Endodermal cell (in vitro differentiated cells): Measurements from ENCODE around the gene NUDT9. TPM values are rescaled to one million over a fixed set of nuclear protein-coding genes. Genes with fewer than 3 reads are reported as not detected.
"Not testable (repeated sequence)": the region's sequence is repeated elsewhere in the genome, so short reads cannot be mapped to it uniquely, and the experiment has no call there.

Experiments
- DNase-seq: peaks from one replicate; pipeline ENCODE4 v3.0.0-alpha.2; 2017
- H3K27ac ChIP-seq: 2 replicates; pipeline ENCODE4 v1.5.1; 2013; ENCODE audit warnings: mild to moderate bottlenecking, low read depth, low read length, moderate library complexity
- H3K27me3 ChIP-seq: 2 replicates; pipeline ENCODE4 v1.6.1; 2013; ENCODE audit warnings: mild to moderate bottlenecking, low read length, moderate library complexity; ENCODE audit not compliant: insufficient read depth, control insufficient read depth, poor library complexity, severe bottlenecking
- H3K36me3 ChIP-seq: 2 replicates; pipeline ENCODE4 v1.7.0; 2013; ENCODE audit warnings: mild to moderate bottlenecking, low read length, moderate library complexity; ENCODE audit not compliant: control insufficient read depth, insufficient read depth
- H3K4me1 ChIP-seq: one replicate; pipeline ENCODE4 v1.7.0; 2013; ENCODE audit warnings: low read length; ENCODE audit not compliant: control insufficient read depth, insufficient read depth
- H3K4me3 ChIP-seq: 2 replicates; pipeline ENCODE4 v1.5.1; 2013; ENCODE audit warnings: mild to moderate bottlenecking, low read length, moderate library complexity
- H3K9ac ChIP-seq: 2 replicates; pipeline ENCODE4 v1.6.1; 2013; ENCODE audit warnings: mild to moderate bottlenecking, low read length, moderate library complexity; ENCODE audit not compliant: poor library complexity, severe bottlenecking; ENCODE audit errors: extremely low read depth
- H3K9me3 ChIP-seq: 2 replicates; pipeline ENCODE4 v1.6.1; 2013; ENCODE audit warnings: mild to moderate bottlenecking, low read length, moderate library complexity; ENCODE audit not compliant: control insufficient read depth
- H3K27ac Mint-ChIP-seq: 2 replicates; pipeline ENCODE4 v1.8.0; 2020; ENCODE audit warnings: mixed read lengths
- H3K27me3 Mint-ChIP-seq: 2 replicates; pipeline ENCODE4 v1.8.0; 2021; ENCODE audit warnings: mild to moderate bottlenecking, mixed read lengths; ENCODE audit not compliant: insufficient read depth
- H3K36me3 Mint-ChIP-seq: 2 replicates; pipeline ENCODE4 v1.8.0; 2020; ENCODE audit warnings: low read depth, mixed read lengths
- H3K4me1 Mint-ChIP-seq: 2 replicates; pipeline ENCODE4 v1.8.0; 2020; ENCODE audit warnings: mixed read lengths
- H3K4me3 Mint-ChIP-seq: 2 replicates; pipeline ENCODE4 v1.8.0; 2020; ENCODE audit warnings: mild to moderate bottlenecking, moderate library complexity, mixed read lengths
- H3K9me3 Mint-ChIP-seq: 2 replicates; pipeline ENCODE4 v1.8.0; 2020; ENCODE audit warnings: mild to moderate bottlenecking, mixed read lengths
- WGBS, 2 experiments: methylation state at CpG; one replicate each; pipeline versions ENCODE4 v1.1.5 to v1.1.7; 2013; ENCODE audit warnings: missing lambda C conversion rate in 2 of 2, mixed read lengths in 1 of 2; ENCODE audit not compliant: insufficient coverage in 1 of 2, insufficient read length in 1 of 2; 5-methylcytosine and 5-hydroxymethylcytosine counted together
- total RNA-seq, 2 donors: library from RNA; stranded (reverse); fragmentation: NEBNext Ultra II Directional in 1 of 2; extraction: Animal tissue kit (Norgen Biotek cat#: 25700) in 1 of 2; gene quantifications; 2 replicates in 1 of 2; 3 replicates in 1 of 2; pipeline ENCODE4 v1.2.1, GENCODE V29; 2021
- TF ChIP-seq, protein P1 (sequence below): fragments of 200-600 bp; sonication (generic); conservative IDR thresholded peaks from 2 replicates; pipeline ENCODE4 v1.5.0; 2021; ENCODE audit warnings: antibody characterized with exemption, mild to moderate bottlenecking

The NUDT9 gene
- total RNA-seq, 2 donors from 2014 or later, result 23.2 to 28.6 TPM

- Histone ChIP-seq H3K4me3 (no peak overlapping the region), H3K9ac (no peak overlapping the region), H3K4me1 (no peaks in the 10 kb centered on the region), H3K27ac (no peak overlapping the region), H3K9me3 (peaks cover 24% of the 10 kb centered on the region), H3K27me3 (no peaks in the 10 kb centered on the region), H3K36me3 (peaks cover 6% of the 10 kb centered on the region)
- TF ChIP-seq, protein P1, sequence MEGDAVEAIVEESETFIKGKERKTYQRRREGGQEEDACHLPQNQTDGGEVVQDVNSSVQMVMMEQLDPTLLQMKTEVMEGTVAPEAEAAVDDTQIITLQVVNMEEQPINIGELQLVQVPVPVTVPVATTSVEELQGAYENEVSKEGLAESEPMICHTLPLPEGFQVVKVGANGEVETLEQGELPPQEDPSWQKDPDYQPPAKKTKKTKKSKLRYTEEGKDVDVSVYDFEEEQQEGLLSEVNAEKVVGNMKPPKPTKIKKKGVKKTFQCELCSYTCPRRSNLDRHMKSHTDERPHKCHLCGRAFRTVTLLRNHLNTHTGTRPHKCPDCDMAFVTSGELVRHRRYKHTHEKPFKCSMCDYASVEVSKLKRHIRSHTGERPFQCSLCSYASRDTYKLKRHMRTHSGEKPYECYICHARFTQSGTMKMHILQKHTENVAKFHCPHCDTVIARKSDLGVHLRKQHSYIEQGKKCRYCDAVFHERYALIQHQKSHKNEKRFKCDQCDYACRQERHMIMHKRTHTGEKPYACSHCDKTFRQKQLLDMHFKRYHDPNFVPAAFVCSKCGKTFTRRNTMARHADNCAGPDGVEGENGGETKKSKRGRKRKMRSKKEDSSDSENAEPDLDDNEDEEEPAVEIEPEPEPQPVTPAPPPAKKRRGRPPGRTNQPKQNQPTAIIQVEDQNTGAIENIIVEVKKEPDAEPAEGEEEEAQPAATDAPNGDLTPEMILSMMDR, result no peak
- 97 to 100% methylated on average over 1 to 2 of the region's 2 CpGs for WGBS, 2 experiments
- H3K27me3 Mint-ChIP-seq, result no peaks in the 10 kb centered on the region
- H3K36me3 Mint-ChIP-seq, result peaks cover 61% of the 10 kb centered on the region
- no peaks in the 10 kb centered on the region for H3K4me1 Mint-ChIP-seq
- no peak overlapping the region for H3K4me3 Mint-ChIP-seq
- no peak overlapping the region for H3K27ac Mint-ChIP-seq
- no peak for DNase-seq
- H3K9me3 Mint-ChIP-seq, result peaks cover 29% of the 10 kb centered on the region
Observed at GRCh38 chr4:87382116-87382515, 40.3 kb upstream of the NUDT9 start.

GRCh38 chr4:87382931-87383330 lies 39.4 kb upstream of the NUDT9 start:
- no peaks in the 10 kb centered on the region for H3K4me1 Mint-ChIP-seq
- H3K9me3 Mint-ChIP-seq, result peaks cover 35% of the 10 kb centered on the region
- DNase-seq, result no peak
- H3K4me1 ChIP-seq, result no peaks in the 10 kb centered on the region
- peaks cover 67% of the 10 kb centered on the region for H3K36me3 Mint-ChIP-seq
- TF ChIP-seq, protein P1, result no peak
- peaks cover 24% of the 10 kb centered on the region for H3K9me3 ChIP-seq
- no peak overlapping the region for H3K4me3 Mint-ChIP-seq
- H3K36me3 ChIP-seq, result peaks cover 6% of the 10 kb centered on the region
- H3K27me3 Mint-ChIP-seq, result no peaks in the 10 kb centered on the region
- 95 to 97% methylated on average over 3 of the region's 3 CpGs for WGBS, 2 experiments
- no peak overlapping the region for H3K27ac ChIP-seq
- H3K9ac ChIP-seq, result no peak overlapping the region
- no peaks in the 10 kb centered on the region for H3K27me3 ChIP-seq
- no peak overlapping the region for H3K4me3 ChIP-seq
- no peak overlapping the region for H3K27ac Mint-ChIP-seq

DNA sequence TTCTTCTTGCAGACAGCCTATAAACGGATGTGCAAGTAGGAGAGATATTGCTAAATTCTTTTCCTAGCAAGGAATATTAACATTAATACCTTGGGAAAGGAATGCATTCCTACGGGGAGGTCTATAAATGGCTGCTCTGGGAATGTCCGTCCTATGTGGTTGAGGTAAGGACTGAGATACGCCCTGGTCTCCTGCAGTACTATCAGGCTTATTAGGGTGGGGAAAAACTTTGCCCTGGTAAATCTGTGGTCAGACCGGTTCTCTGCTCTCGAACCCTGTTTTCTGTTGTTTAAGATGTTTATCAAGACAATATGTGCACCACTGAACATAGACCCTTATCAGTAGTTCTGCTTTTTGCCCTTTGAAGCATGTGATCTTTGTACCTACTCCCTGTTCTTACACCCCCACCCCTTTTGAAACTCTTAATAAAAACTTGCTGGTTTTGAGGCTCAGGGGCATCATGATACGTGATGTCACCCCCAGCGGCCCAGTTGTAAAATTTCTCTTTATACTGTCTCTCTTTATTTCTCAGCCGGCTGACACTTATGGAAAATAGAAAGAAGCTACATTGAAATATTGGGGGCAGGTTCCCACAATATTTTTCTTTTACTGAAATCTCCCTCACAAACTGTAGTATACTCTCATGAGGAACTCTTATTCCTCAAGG lies 37.8 kb upstream of the NUDT9 start:
- not testable (repeated sequence) for H3K27ac Mint-ChIP-seq, H3K36me3 ChIP-seq, H3K4me1 Mint-ChIP-seq, DNase-seq, H3K9ac ChIP-seq, H3K27me3 ChIP-seq, H3K4me3 ChIP-seq, H3K27ac ChIP-seq, H3K4me1 ChIP-seq, H3K27me3 Mint-ChIP-seq, H3K4me3 Mint-ChIP-seq
- WGBS, 2 experiments, result 91 to 97% methylated on average over 5 to 9 of the region's 9 CpGs
- H3K36me3 Mint-ChIP-seq, result peaks cover 73% of the 10 kb centered on the region
- peaks cover 47% of the 10 kb centered on the region for H3K9me3 Mint-ChIP-seq
- peaks cover 31% of the 10 kb centered on the region for H3K9me3 ChIP-seq

- H3K9ac ChIP-seq, result no peak overlapping the region
- H3K27me3 Mint-ChIP-seq, result no peaks in the 10 kb centered on the region
Observed at GRCh38 chr4:87387237-87387636, 35.1 kb upstream of the NUDT9 start.

More at GRCh38 chr4:87387237-87387636, 35.1 kb upstream of the NUDT9 start:
- TF ChIP-seq, protein P1, result no peak
- H3K9me3 ChIP-seq, result peaks cover 31% of the 10 kb centered on the region
- H3K4me1 ChIP-seq, result no peaks in the 10 kb centered on the region
- H3K36me3 ChIP-seq, result no peaks in the 10 kb centered on the region
- Mint-ChIP-seq H3K27ac (no peak overlapping the region), H3K4me1 (peaks cover 3% of the 10 kb centered on the region), H3K9me3 (peaks cover 47% of the 10 kb centered on the region), H3K36me3 (peaks cover 55% of the 10 kb centered on the region), H3K4me3 (no peak overlapping the region)
- no peak overlapping the region for H3K4me3 ChIP-seq
- no peak for DNase-seq
- no peak overlapping the region for H3K27ac ChIP-seq
- 89 to 90% methylated on average over 1 to 2 of the region's 3 CpGs for WGBS, 2 experiments
- H3K27me3 ChIP-seq, result no peaks in the 10 kb centered on the region
